Endothelial cell of umbilical vein (primary cell): Measurements from ENCODE around the gene LMAN2L. TPM values are rescaled to one million over a fixed set of nuclear protein-coding genes. Genes with fewer than 3 reads are reported as not detected.

Source experiments
- BruUV-seq: library from RNA; stranded (reverse); fragments of 400-500 nt; replicated peaks from 2 replicates; lab custom pipeline; 2021; lab: Mats Ljungman, UMichigan
- CTCF ChIA-PET: fragments of 300-600, 350-600 bp; sonication (Branson Sonifier 250); formaldehyde crosslinking; loops from one replicate; lab custom pipeline; 2021; ENCODE audit warnings: antibody characterized with exemption, inconsistent platforms; lab: Charles Lee
- POLR2A ChIA-PET: fragments of 300-600, 350-600 bp; sonication (Branson Sonifier 250); formaldehyde crosslinking; loops from one replicate; lab custom pipeline; 2021; ENCODE audit warnings: antibody characterized with exemption, inconsistent platforms; lab: Charles Lee
- DNase-seq: peaks from one replicate; pipeline ENCODE4 v3.0.0-alpha.2; 2011; ENCODE audit warnings: low read depth, low spot score
- FAIRE-seq: peaks from 2 replicates; lab custom pipeline; 2011; peaks lifted over from hg19 to GRCh38; lab: Jason Lieb, UNC
- H2AFZ ChIP-seq: 2 replicates; pipeline ENCODE4 v1.6.0; 2012; ENCODE audit warnings: low read depth, low read length, control low read depth, inconsistent platforms
- H3K27ac ChIP-seq: 2 replicates; pipeline ENCODE4 v1.5.1; 2011; ENCODE audit warnings: low read depth, mild to moderate bottlenecking, control low read depth, low read length, moderate library complexity; ENCODE audit not compliant: insufficient read depth
- H3K27me3 ChIP-seq, 2 experiments: 2 replicates each; pipeline versions ENCODE4 v1.6.0 to v1.6.1; 2011; ENCODE audit warnings: low read length in 2 of 2, mixed read lengths in 1 of 2; ENCODE audit not compliant: control insufficient read depth in 2 of 2, insufficient read depth in 2 of 2
- H3K36me3 ChIP-seq, 2 experiments: 2 replicates in 1 of 2; 3 replicates in 1 of 2; pipeline ENCODE4 v1.5.1; 2011; ENCODE audit warnings: low read length in 2 of 2, mild to moderate bottlenecking in 1 of 2, moderate library complexity in 1 of 2; ENCODE audit not compliant: control insufficient read depth in 2 of 2, insufficient read depth in 2 of 2; ENCODE audit errors: extremely low read depth in 1 of 2
- H3K4me1 ChIP-seq: 3 replicates; pipeline ENCODE4 v1.5.1; 2011; ENCODE audit warnings: mild to moderate bottlenecking, low read length; ENCODE audit not compliant: control insufficient read depth, insufficient read depth; ENCODE audit errors: extremely low read depth
- H3K4me2 ChIP-seq: 2 replicates; pipeline ENCODE4 v1.6.1; 2011; ENCODE audit warnings: low read length, control low read depth, mixed read lengths; ENCODE audit not compliant: insufficient read depth
- H3K4me3 ChIP-seq, 3 experiments: fragments of 200-600 bp in 1 of 3; sonication (generic), shearing (Covaris generic) in 1 of 3; replicated peaks in 1 of 3; 2 replicates each; pipeline ENCODE4 v1.5.1; 2011 to 2016; ENCODE audit warnings: control low read depth in 3 of 3, low read length in 3 of 3, mild to moderate bottlenecking in 2 of 3, inconsistent platforms in 1 of 3, low read depth in 1 of 3, moderate library complexity in 1 of 3; ENCODE audit not compliant: insufficient read depth in 1 of 3
- H3K79me2 ChIP-seq: 2 replicates; pipeline ENCODE4 v1.6.0; 2012; ENCODE audit warnings: low read length, inconsistent platforms; ENCODE audit not compliant: control insufficient read depth, insufficient read depth
- H3K9ac ChIP-seq: replicated peaks from 2 replicates; pipeline ENCODE3; 2011; ENCODE audit warnings: low read length, control low read depth; ENCODE audit not compliant: insufficient read depth; ENCODE audit errors: extremely low read depth
- H3K9me1 ChIP-seq: replicated peaks from 3 replicates; pipeline ENCODE4 v1.6.0; 2011; ENCODE audit warnings: mild to moderate bottlenecking, low read length; ENCODE audit not compliant: control insufficient read depth, insufficient read depth; ENCODE audit errors: extremely low read depth
- H3K9me3 ChIP-seq: replicated peaks from 2 replicates; pipeline ENCODE4 v1.5.1; 2012; ENCODE audit warnings: low read length, inconsistent platforms; ENCODE audit not compliant: control insufficient read depth, insufficient read depth
- H4K20me1 ChIP-seq: replicated peaks from 2 replicates; pipeline ENCODE3; 2011; ENCODE audit warnings: mild to moderate bottlenecking, low read length; ENCODE audit not compliant: control insufficient read depth, insufficient read depth; ENCODE audit errors: extremely low read depth
- EZH2 ChIP-seq: IDR thresholded peaks from 2 replicates; pipeline ENCODE4 v1.6.1; 2012; ENCODE audit warnings: borderline replicate concordance, low read depth, mild to moderate bottlenecking, moderate library complexity, low read length, inconsistent platforms; ENCODE audit not compliant: severe bottlenecking
- FOS ChIP-seq: IDR thresholded peaks from 2 replicates; pipeline ENCODE4 v1.6.1; 2011; ENCODE audit warnings: mild to moderate bottlenecking, low read length, moderate library complexity, borderline replicate concordance; ENCODE audit not compliant: insufficient read depth
- GATA2 ChIP-seq: IDR thresholded peaks from 2 replicates; pipeline ENCODE4 v1.7.0; 2011; ENCODE audit warnings: low read depth, mild to moderate bottlenecking, moderate library complexity, mixed read lengths, low read length; ENCODE audit not compliant: insufficient read length, insufficient read depth
- JUN ChIP-seq: IDR thresholded peaks from 2 replicates; pipeline ENCODE4 v1.6.1; 2011; ENCODE audit warnings: borderline replicate concordance, low read depth; ENCODE audit not compliant: insufficient read length, insufficient read depth
- MYC ChIP-seq: IDR thresholded peaks from one replicate; pipeline ENCODE4 v1.6.1; 2011; ENCODE audit warnings: mild to moderate bottlenecking, low read depth, low read length
- POLR2A ChIP-seq: IDR thresholded peaks from 2 replicates; pipeline ENCODE4 v1.6.1; 2012; ENCODE audit warnings: low read depth, mild to moderate bottlenecking, control low read depth, low read length
- POLR2AphosphoS5 ChIP-seq: IDR thresholded peaks from 2 replicates; pipeline ENCODE4 v1.6.1; 2012; ENCODE audit warnings: low read depth, mild to moderate bottlenecking, control low read depth, low read length, moderate library complexity; ENCODE audit not compliant: insufficient read depth
- dilution Hi-C: fragments of 300-500 bp; cut with MboI; formaldehyde crosslinking; loops from one replicate; pipeline ENCODE4 v1.15.0; 2019; ENCODE audit warnings: low sequenced_read_pairs; ENCODE audit not compliant: extremely low pct_ligation_motif_present
- intact Hi-C: fragments of 100-400 bp; cut with micrococcal nuclease; formaldehyde crosslinking; loops from one replicate; pipeline ENCODE4 v1.10.0; 2022
- polyA plus RNA-seq, 4 experiments: library from polyadenylated mRNA; depleted of rRNA in 3 of 4; stranded (reverse) in 3 of 4; unstranded in 1 of 4; fragments of >200 nt; gene quantifications; 2 replicates each; pipeline versions ENCODE4 v1.2.1 to v1.2.3, GENCODE V29; 2011 to 2012; ENCODE audit warnings: missing spikeins in 1 of 4
- total RNA-seq: library from RNA; stranded (reverse); gene quantifications from 2 replicates; pipeline ENCODE4 v1.2.3, GENCODE V29; 2021
- TF ChIP-seq, protein P1 (sequence below): IDR thresholded peaks from 2 replicates; pipeline ENCODE4 v1.6.1; 2011; ENCODE audit not compliant: insufficient read depth, insufficient read length
- TF ChIP-seq, protein P2 (sequence below), 2 donors: IDR thresholded peaks; 1 replicate in 1 of 2; 2 replicates in 1 of 2; pipeline ENCODE4 v1.5.1; 2011; ENCODE audit warnings: low read length in 2 of 2, mild to moderate bottlenecking in 2 of 2, moderate library complexity in 2 of 2, control low read depth in 1 of 2, inconsistent platforms in 1 of 2, low read depth in 1 of 2; ENCODE audit not compliant: insufficient read depth in 1 of 2; ENCODE audit errors: extremely low read depth in 1 of 2

Gene LMAN2L
- total and polyA plus RNA-seq, 2 donors (not counting 3 experiments of a cell fraction or from before 2014, with no cell fraction given) = 15.4 to 20.5 TPM

GRCh38 chr2:96679848-96680247, 60.0 kb downstream of the LMAN2L start:
- Histone ChIP-seq H3K9ac (no peak overlapping the region), H4K20me1 (no peaks in the 10 kb centered on the region), H3K4me1 (no peaks in the 10 kb centered on the region), H3K9me3 (no peaks in the 10 kb centered on the region), H3K36me3 (no peaks in the 10 kb centered on the region), H2AFZ (no peak overlapping the region), H3K4me3 (no peak overlapping the region), H3K4me2 (no peak overlapping the region), H3K79me2 (no peaks in the 10 kb centered on the region), H3K27ac (no peak overlapping the region), H3K9me1 (no peaks in the 10 kb centered on the region), H3K27me3 (peaks cover 12 to 16% of the 10 kb centered on the region in 2 experiments)
- TF ChIP-seq POLR2A (no peak), EZH2 (peak; percentile 46)
- DNase-seq (peak; percentile 17), FAIRE-seq (no peak)
- POLR2A ChIA-PET = no interaction called here
- intact Hi-C loops (no loop called here), dilution Hi-C loops (no loop called here)
- BruUV-seq = no TSS peak
- CTCF ChIA-PET = no interaction called here

- Histone ChIP-seq H2AFZ (no peak overlapping the region), H3K27ac (no peak overlapping the region), H3K4me1 (peaks cover 7% of the 10 kb centered on the region), H4K20me1 (no peaks in the 10 kb centered on the region), H3K27me3 (no peaks in the 10 kb centered on the region), H3K9me3 (no peaks in the 10 kb centered on the region), H3K4me2 (no peak overlapping the region), H3K9ac (no peak overlapping the region), H3K4me3 (no peak overlapping the region), H3K9me1 (no peaks in the 10 kb centered on the region), H3K79me2 (no peaks in the 10 kb centered on the region), H3K36me3 (no peaks in the 10 kb centered on the region)
- no TSS peak for BruUV-seq
- FAIRE-seq (no peak), DNase-seq (no peak)
- POLR2A ChIA-PET = no interaction called here
- intact Hi-C loops (no loop called here), dilution Hi-C loops (no loop called here)
- no peak for TF ChIP-seq POLR2AphosphoS5
- no peak for TF ChIP-seq EZH2
- TF ChIP-seq GATA2 = no peak
- TF ChIP-seq MYC = no peak
- TF ChIP-seq FOS = no peak
- TF ChIP-seq, protein P1, sequence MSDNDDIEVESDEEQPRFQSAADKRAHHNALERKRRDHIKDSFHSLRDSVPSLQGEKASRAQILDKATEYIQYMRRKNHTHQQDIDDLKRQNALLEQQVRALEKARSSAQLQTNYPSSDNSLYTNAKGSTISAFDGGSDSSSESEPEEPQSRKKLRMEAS = no peak
- TF ChIP-seq, protein P2, sequence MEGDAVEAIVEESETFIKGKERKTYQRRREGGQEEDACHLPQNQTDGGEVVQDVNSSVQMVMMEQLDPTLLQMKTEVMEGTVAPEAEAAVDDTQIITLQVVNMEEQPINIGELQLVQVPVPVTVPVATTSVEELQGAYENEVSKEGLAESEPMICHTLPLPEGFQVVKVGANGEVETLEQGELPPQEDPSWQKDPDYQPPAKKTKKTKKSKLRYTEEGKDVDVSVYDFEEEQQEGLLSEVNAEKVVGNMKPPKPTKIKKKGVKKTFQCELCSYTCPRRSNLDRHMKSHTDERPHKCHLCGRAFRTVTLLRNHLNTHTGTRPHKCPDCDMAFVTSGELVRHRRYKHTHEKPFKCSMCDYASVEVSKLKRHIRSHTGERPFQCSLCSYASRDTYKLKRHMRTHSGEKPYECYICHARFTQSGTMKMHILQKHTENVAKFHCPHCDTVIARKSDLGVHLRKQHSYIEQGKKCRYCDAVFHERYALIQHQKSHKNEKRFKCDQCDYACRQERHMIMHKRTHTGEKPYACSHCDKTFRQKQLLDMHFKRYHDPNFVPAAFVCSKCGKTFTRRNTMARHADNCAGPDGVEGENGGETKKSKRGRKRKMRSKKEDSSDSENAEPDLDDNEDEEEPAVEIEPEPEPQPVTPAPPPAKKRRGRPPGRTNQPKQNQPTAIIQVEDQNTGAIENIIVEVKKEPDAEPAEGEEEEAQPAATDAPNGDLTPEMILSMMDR (IDR thresholded peaks at IDR 0.05; ENCODE audit: extremely low read depth in 1 of 2, insufficient read depth in 1 of 2, low read depth in 1 of 2, low read length in 2 of 2) = no peak
- TF ChIP-seq JUN = no peak
- no peak for TF ChIP-seq POLR2A
- CTCF ChIA-PET = no interaction called here
Observed at GRCh38 chr2:96669539-96670215, 70.2 kb downstream of the LMAN2L start.
